PFSK-1 (cell line): ENCODE data around the gene VWA3B.

Source experiments
- FOXP2 ChIP-seq: optimal IDR thresholded peaks from 2 replicates; pipeline ENCODE3; 2011; ENCODE audit warnings: borderline replicate concordance, control low read depth, inconsistent platforms; ENCODE audit not compliant: insufficient read depth; ENCODE audit errors: extremely low read length, extremely low read depth
- POLR2AphosphoS5 ChIP-seq: IDR thresholded peaks from 2 replicates; pipeline ENCODE4 v1.6.1; 2012; ENCODE audit warnings: low read depth, mild to moderate bottlenecking, control low read depth, low read length, moderate library complexity
- REST ChIP-seq, 2 experiments: IDR thresholded peaks; 2 replicates each; pipeline versions ENCODE4 v1.6.1 to v1.8.0; 2011 to 2012; ENCODE audit warnings: low read depth in 2 of 2, low read length in 2 of 2, control low read depth in 1 of 2, inconsistent platforms in 1 of 2, mild to moderate bottlenecking in 1 of 2, moderate library complexity in 1 of 2; ENCODE audit not compliant: insufficient read depth in 1 of 2
- SIN3A ChIP-seq: IDR thresholded peaks from 2 replicates; pipeline ENCODE4 v1.6.1; 2012; ENCODE audit warnings: mild to moderate bottlenecking, low read length, moderate library complexity, borderline replicate concordance; ENCODE audit not compliant: insufficient read depth
- TAF1 ChIP-seq: IDR thresholded peaks from 2 replicates; pipeline ENCODE4 v1.6.1; 2012; ENCODE audit warnings: low read length, control low read depth, borderline replicate concordance; ENCODE audit not compliant: insufficient read depth

The VWA3B gene

GRCh38 chr2:98177286-98177685 lies 90.3 kb downstream of the VWA3B start:
- TF ChIP-seq POLR2AphosphoS5 (no peak), SIN3A (no peak), REST (IDR thresholded peaks at IDR 0.05; ENCODE audit: insufficient read depth in 1 of 2, low read depth in 2 of 2, low read length in 2 of 2) (no peak), FOXP2 (no peak), TAF1 (no peak)

DNA sequence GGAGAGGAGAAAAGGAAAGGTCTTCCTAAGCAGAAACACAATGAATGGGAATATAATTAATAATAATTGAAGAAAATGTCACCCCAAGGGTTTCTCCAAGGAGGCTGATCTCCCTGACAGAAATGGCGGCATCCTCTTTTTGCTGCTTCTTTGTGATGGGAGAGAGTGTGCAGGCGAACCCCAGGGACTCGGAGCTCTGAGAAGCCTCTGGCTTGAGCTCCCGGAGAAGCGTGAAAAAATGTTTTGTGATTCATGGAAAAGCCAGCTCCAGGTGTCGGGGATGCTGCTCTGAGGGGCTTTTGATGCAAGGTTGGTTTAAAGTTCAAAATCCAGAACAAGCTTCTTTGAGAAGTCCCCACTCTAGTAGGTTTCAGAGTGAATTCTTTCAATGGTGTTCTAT lies 91.0 kb downstream of the VWA3B start:
- TF ChIP-seq REST (IDR thresholded peaks at IDR 0.05; ENCODE audit: insufficient read depth in 1 of 2, low read depth in 2 of 2, low read length in 2 of 2): no peak
- no peak for TF ChIP-seq FOXP2
- TF ChIP-seq POLR2AphosphoS5: no peak
- TF ChIP-seq SIN3A: no peak
- TF ChIP-seq TAF1: no peak

DNA sequence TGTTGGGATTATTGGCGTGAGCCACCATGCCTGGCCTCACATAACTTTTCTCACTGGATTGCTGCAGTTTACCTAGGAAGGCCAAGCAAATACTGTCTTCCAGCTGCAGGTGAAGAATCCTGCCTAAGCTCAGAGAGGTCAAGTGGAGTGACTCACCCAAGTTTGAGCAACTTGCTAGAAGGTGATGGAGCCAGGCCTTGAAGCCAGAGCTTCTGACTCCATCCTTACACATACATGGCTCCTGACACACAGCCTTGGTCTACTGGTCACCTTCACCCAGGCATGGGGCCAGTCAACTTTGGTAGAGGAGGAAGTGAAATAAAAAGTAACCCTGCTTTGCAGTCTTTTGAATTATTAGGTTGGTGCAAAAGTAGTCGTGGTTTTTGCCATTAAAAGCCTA lies 93.5 kb downstream of the VWA3B start:
- no peak for TF ChIP-seq POLR2AphosphoS5
- TF ChIP-seq TAF1: no peak
- no peak for TF ChIP-seq FOXP2
- TF ChIP-seq SIN3A: no peak
- TF ChIP-seq REST (IDR thresholded peaks at IDR 0.05; ENCODE audit: insufficient read depth in 1 of 2, low read depth in 2 of 2, low read length in 2 of 2): no peak

DNA sequence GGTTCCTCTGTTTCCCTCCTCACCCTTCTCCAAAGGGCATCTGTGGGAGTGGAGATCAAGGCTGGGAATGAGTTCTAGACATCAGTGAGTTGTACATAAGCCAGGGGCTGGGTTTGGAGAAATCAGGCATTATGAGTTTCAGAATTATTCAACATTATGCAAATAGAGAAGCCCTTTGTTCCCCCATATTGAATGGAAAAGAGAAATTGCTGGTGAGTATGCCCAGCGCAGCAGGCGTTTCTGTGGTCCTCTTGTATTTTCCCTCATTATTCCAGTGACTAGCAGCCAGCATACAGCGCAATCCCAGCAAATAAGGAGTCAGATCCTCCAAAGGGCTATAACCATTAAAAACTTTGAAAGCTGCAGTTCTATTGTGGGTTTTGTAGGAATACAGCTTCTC lies 94.4 kb downstream of the VWA3B start:
- no peak for TF ChIP-seq POLR2AphosphoS5
- no peak for TF ChIP-seq SIN3A
- no peak for TF ChIP-seq REST (IDR thresholded peaks at IDR 0.05; ENCODE audit: insufficient read depth in 1 of 2, low read depth in 2 of 2, low read length in 2 of 2)
- no peak for TF ChIP-seq TAF1
- no peak for TF ChIP-seq FOXP2

DNA sequence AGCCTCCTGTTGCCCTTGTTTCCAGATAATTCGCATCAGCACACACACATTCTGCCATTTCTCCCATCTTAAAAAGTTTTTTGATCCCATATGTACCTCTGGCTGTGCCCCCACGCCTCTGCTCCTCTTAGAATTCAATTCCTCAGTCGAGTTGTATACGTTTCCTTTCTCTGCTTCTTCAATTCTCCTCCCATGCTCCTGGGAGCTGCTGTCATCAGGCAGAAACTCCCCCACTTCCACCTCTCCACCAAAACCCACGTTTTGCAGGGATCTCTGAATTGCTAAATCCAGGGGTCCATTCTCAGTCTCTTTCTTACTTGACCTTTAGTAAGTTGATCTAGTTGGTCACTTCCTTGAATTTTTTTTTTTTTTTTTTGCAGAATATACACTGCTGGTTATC lies 98.8 kb downstream of the VWA3B start:
- TF ChIP-seq POLR2AphosphoS5 (no peak), SIN3A (no peak), FOXP2 (no peak), TAF1 (no peak), REST (IDR thresholded peaks at IDR 0.05; ENCODE audit: insufficient read depth in 1 of 2, low read depth in 2 of 2, low read length in 2 of 2) (no peak)
